OCI-LY1 (cell line): ENCODE data around the gene DGLUCY.

Experiments
- CTCF ChIP-seq: fragments of 200-600 bp; sonication (generic), shearing (Covaris generic); IDR thresholded peaks from 2 replicates; pipeline ENCODE4 v1.5.1; 2017; ENCODE audit warnings: mild to moderate bottlenecking, antibody characterized with exemption, low read length, moderate library complexity, mixed read lengths
- EZH2 ChIP-seq: fragments of 200-600 bp; sonication (generic), shearing (Covaris generic); IDR thresholded peaks from 2 replicates; pipeline ENCODE4 v1.8.0; 2017; ENCODE audit warnings: borderline replicate concordance, mixed run types, mild to moderate bottlenecking, antibody characterized with exemption, low read length, moderate library complexity, mixed read lengths

DNA sequence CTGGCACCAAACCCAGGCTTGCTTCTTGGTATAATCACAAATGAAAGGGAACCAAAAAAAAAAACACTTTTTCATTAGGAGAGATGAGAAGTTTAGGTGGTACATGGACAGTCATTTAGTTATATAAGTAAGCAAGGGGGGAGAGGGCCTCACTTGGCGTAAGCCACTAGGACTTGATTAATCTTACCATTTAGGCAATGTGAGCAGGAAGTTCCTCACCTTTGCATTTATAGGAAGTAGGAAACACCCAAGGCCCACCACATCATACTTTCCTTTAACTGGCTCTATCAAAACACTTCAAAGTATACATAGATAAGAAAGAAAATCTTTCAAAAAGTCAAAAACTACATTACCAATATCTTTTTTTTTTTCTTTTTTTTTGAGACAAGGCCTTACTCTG is 46.7 kb upstream of the DGLUCY start:
- no peak for TF ChIP-seq CTCF
- TF ChIP-seq EZH2, result no peak
